Prostate gland (tissue), 2 donors: Measurements from ENCODE around the gene TBATA.

Experiments used
- POLR2A ChIP-seq: fragments of 450-650 bp; IDR thresholded peaks from one replicate; pipeline ENCODE4 v1.6.1; 2016; ENCODE audit warnings: antibody characterized with exemption, mild to moderate bottlenecking
- TF ChIP-seq, protein P1 (sequence below), 4 experiments: fragments of 200-600 bp in 2 of 4; fragments of 450-650 bp in 2 of 4; sonication (generic) in 2 of 4; IDR thresholded peaks; 1 replicate in 3 of 4; 2 replicates in 1 of 4; pipeline ENCODE4 v1.5.1; 2016 to 2019; ENCODE audit warnings: antibody characterized with exemption in 4 of 4, mild to moderate bottlenecking in 2 of 4, moderate library complexity in 2 of 4

DNA sequence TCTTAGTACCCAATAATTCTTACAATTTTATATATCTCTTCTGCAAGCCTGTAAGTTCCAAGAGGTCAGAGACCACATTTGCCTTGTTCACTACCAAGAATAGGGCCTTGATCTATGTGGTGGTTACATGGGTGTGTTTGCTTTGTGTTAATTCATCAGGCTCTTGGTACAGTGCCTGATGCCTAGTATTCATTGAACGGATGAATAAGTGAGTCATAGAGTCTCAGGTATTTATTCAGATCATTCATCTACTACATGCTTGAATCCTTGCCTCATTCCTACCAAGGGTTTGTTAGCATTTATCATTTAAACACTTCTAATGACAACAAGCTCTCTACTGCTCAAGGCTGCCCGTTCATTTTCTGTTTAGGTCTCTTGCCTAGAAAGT is 19.2 kb upstream of the TBATA start:
- TF ChIP-seq, protein P1, sequence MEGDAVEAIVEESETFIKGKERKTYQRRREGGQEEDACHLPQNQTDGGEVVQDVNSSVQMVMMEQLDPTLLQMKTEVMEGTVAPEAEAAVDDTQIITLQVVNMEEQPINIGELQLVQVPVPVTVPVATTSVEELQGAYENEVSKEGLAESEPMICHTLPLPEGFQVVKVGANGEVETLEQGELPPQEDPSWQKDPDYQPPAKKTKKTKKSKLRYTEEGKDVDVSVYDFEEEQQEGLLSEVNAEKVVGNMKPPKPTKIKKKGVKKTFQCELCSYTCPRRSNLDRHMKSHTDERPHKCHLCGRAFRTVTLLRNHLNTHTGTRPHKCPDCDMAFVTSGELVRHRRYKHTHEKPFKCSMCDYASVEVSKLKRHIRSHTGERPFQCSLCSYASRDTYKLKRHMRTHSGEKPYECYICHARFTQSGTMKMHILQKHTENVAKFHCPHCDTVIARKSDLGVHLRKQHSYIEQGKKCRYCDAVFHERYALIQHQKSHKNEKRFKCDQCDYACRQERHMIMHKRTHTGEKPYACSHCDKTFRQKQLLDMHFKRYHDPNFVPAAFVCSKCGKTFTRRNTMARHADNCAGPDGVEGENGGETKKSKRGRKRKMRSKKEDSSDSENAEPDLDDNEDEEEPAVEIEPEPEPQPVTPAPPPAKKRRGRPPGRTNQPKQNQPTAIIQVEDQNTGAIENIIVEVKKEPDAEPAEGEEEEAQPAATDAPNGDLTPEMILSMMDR (IDR thresholded peaks at IDR 0.05): no peak
- TF ChIP-seq POLR2A: no peak
